Measurements from ENCODE around the gene ZNF891. TPM values are rescaled to one million over a fixed set of nuclear protein-coding genes. Genes with fewer than 3 reads are reported as not detected.
A peak's percentile ranks its signal among the peaks of the same experiment; 100 is the strongest.

The ZNF891 gene
- total and polyA plus RNA-seq, 2 of the 13 experiments (the other 11 are each of a cell fraction or from before 2014, with no cell fraction given), result 1.3 to 2.1 TPM

GRCh38 chr12:133130038-133130807, at the start of gene ZNF891, which contains the start of gene ZNF10 (continued):
- no peak for TF ChIP-seq ZNF672 (CRISPR knock-in tag; IDR thresholded peaks at IDR 0.05)
- peak; percentile 13; the same call in 1 of the 2 replicates for TF ChIP-seq ZNF670 (CRISPR knock-in tag; IDR thresholded peaks at IDR 0.05; ENCODE audit: borderline replicate concordance)
- peak; percentile 68; the same call in 1 of the 2 replicates for TF ChIP-seq ZNF549 (CRISPR knock-in tag; IDR thresholded peaks at IDR 0.05)
- TF ChIP-seq FOXA1 (IDR thresholded peaks at IDR 0.05), result no peak
- TF ChIP-seq FOXA1 (CRISPR knock-in tag; IDR thresholded peaks at IDR 0.05), result no peak
- TF ChIP-seq HIC2 (CRISPR knock-in tag; IDR thresholded peaks at IDR 0.05; ENCODE audit: low read depth), result no peak
- TF ChIP-seq AHDC1 (CRISPR knock-in tag; IDR thresholded peaks at IDR 0.05; ENCODE audit: borderline replicate concordance), result no peak
- 0 out of 2 replicates have a peak, but pooled peaks have one; percentile 37 for TF ChIP-seq CAMTA2 (CRISPR knock-in tag; IDR thresholded peaks at IDR 0.05; ENCODE audit: borderline replicate concordance)
- TF ChIP-seq KLF13 (CRISPR knock-in tag; IDR thresholded peaks at IDR 0.05), result no peak
- TF ChIP-seq RFXANK (CRISPR knock-in tag; IDR thresholded peaks at IDR 0.05), result no peak
- peak; percentile 83 for TF ChIP-seq CREM (IDR thresholded peaks at IDR 0.05)
- TF ChIP-seq CREM (CRISPR knock-in tag; IDR thresholded peaks at IDR 0.05), result peak; percentile 65
- peak; percentile 53; the same call in 1 of the 2 replicates for TF ChIP-seq NFYB (CRISPR knock-in tag; IDR thresholded peaks at IDR 0.05)
- no peak for TF ChIP-seq MBD4 (IDR thresholded peaks at IDR 0.05; ENCODE audit: borderline replicate concordance, low read length)
- TF ChIP-seq ZNF468 (CRISPR knock-in tag; IDR thresholded peaks at IDR 0.05), result no peak
- peak; percentile 66 for TF ChIP-seq SRSF1 (optimal IDR thresholded peaks at IDR 0.05; ENCODE audit: low read depth, low read length)
- TF ChIP-seq SMAD3 (CRISPR knock-in tag; IDR thresholded peaks at IDR 0.05), result peak; percentile 58; the same call in 1 of the 2 replicates
- 0 out of 2 replicates have a peak, but pooled peaks have one; percentile 34 for TF ChIP-seq FOXA3 (CRISPR knock-in tag; IDR thresholded peaks at IDR 0.05)
- no peak for TF ChIP-seq ZNF776 (CRISPR knock-in tag; IDR thresholded peaks at IDR 0.05)
- TF ChIP-seq ZBTB3 (CRISPR knock-in tag; IDR thresholded peaks at IDR 0.05; ENCODE audit: borderline replicate concordance, low read depth), result no peak
- TF ChIP-seq DPF2 (CRISPR knock-in tag; IDR thresholded peaks at IDR 0.05; ENCODE audit: borderline replicate concordance, low read depth), result no peak
- TF ChIP-seq MXI1 (IDR thresholded peaks at IDR 0.05; ENCODE audit: borderline replicate concordance, low read depth, low read length), result peak; percentile 76; the same call in 1 of the 3 replicates
- TF ChIP-seq ZNF282 (IDR thresholded peaks at IDR 0.05; ENCODE audit: partially characterized antibody), result no peak
- TF ChIP-seq STAT5B (CRISPR knock-in tag; IDR thresholded peaks at IDR 0.05), result no peak

Data from HepG2 (cell line).